Measurements from ENCODE around the gene CBX2. TPM values are rescaled to one million over a fixed set of nuclear protein-coding genes. Genes with fewer than 3 reads are reported as not detected.

Gene CBX2
- total RNA-seq (1 to 10 TPM in 1 of 5 experiments, under 1 TPM in 4; 0.24 to 4.4 (median 0.41) TPM), polyA plus RNA-seq (under 1 TPM in 1 of 2 donors, not detected in 1; 0.41 TPM), total RNA-seq (0.40 reads per million)

- intact Hi-C loops (cut with micrococcal nuclease), result loop anchor here (1.0 to 5.0 kb wide), 4 partner anchors 19 to 34 kb away; partner anchors contain the start of gene CBX8 (in 2 of the 2)
- Mint-ChIP-seq H3K36me3 (peaks cover 0 to 2% (median 0%) of the 10 kb centered on the region in 5 donors), H3K27me3 (peaks cover 72 to 84% (median 77%) of the 10 kb centered on the region in 5 donors), H3K4me1 (peaks cover 10 to 37% (median 24%) of the 10 kb centered on the region in 7 donors), H3K9me3 (peaks cover 0 to 1% (median 0%) of the 10 kb centered on the region in 11 donors), H3K4me3 (peak within 1 kb of the TSS; percentile 80 to 92 (median 86)), H3K27ac (peak within 1 kb of the TSS in 8 of 9 donors; percentile 32 to 89 (median 72))
- ATAC-seq (peak; percentile 95), DNase-seq (peak; percentile 58 to 92 (median 77))
- Histone ChIP-seq H3K27me3 (ENCODE audit: control insufficient read depth in 2 of 2, insufficient read depth in 2 of 2, low read length in 2 of 2) (peaks cover 11 to 26% of the 10 kb centered on the region in 2 donors), H3K4me3 (ENCODE audit: low read length) (peak within 1 kb of the TSS; percentile 28), H3K4me1 (ENCODE audit: control insufficient read depth in 2 of 2, insufficient read depth in 2 of 2, low read length in 2 of 2) (peaks cover 7 to 10% of the 10 kb centered on the region in 2 donors), H3K36me3 (ENCODE audit: control insufficient read depth in 2 of 3, insufficient read depth in 3 of 3, low read length in 3 of 3) (no peaks in the 10 kb centered on the region), H3K9me3 (ENCODE audit: control insufficient read depth in 2 of 3, low read length in 3 of 3) (no peaks in the 10 kb centered on the region), H3K27ac (ENCODE audit: low read depth, low read length) (no peak within 1 kb of the TSS)
- CTCF ChIA-PET, result no interaction called here
- POLR2A ChIA-PET, result interaction anchor here (0.8 to 1.0 kb wide), 3 partner anchors 18 to 62 kb away, joined by 3 to 6 read pairs (median 4); partner anchors contain the start of genes CBX4 and CBX8
These were observed at the start of gene CBX2 for GRCh38 chr17:79777894-79778503. CBX2 (plus strand) TSS chr17:79778148; CDS start chr17:79778236, 88 bp downstream.

GRCh38 chr17:79728169-79728907, 49.6 kb upstream of the CBX2 start:
- DNase-seq (peak; percentile 62 to 91 (median 86)), ATAC-seq (peak; percentile 91)
- Histone ChIP-seq H3K36me3 (ENCODE audit: control insufficient read depth in 2 of 3, insufficient read depth in 3 of 3, low read length in 3 of 3) (no peaks in the 10 kb centered on the region), H3K27me3 (ENCODE audit: control insufficient read depth in 2 of 2, insufficient read depth in 2 of 2, low read length in 2 of 2) (no peaks in the 10 kb centered on the region), H3K4me3 (ENCODE audit: low read length) (peak overlapping the region; percentile 31), H3K27ac (ENCODE audit: low read depth, low read length) (peak overlapping the region; percentile 56), H3K4me1 (ENCODE audit: control insufficient read depth in 2 of 2, insufficient read depth in 2 of 2, low read length in 2 of 2) (peaks cover 4 to 12% of the 10 kb centered on the region in 2 donors), H3K9me3 (ENCODE audit: control insufficient read depth in 2 of 3, low read length in 3 of 3) (no peaks in the 10 kb centered on the region)
- Mint-ChIP-seq H3K27ac (peak overlapping the region; percentile 72 to 92 (median 87)), H3K36me3 (no peaks in the 10 kb centered on the region), H3K4me1 (peaks cover 5 to 38% (median 20%) of the 10 kb centered on the region in 7 donors), H3K9me3 (no peaks in the 10 kb centered on the region), H3K4me3 (peak overlapping the region; percentile 53 to 85 (median 76)), H3K27me3 (no peaks in the 10 kb centered on the region)
- POLR2A ChIA-PET, result no interaction called here
- CTCF ChIA-PET, result interaction anchor here (0.9 to 1.4 kb wide), 2 partner anchors 12 to 13 kb away, joined by 3 read pairs; no protein-coding TSS in a partner anchor
- intact Hi-C loops (cut with micrococcal nuclease), result loop anchor here in 1 of 2 donors (1.0 to 5.0 kb wide), 2 partner anchors 109 to 269 kb away; partner anchors contain the start of gene CBX4

DNA sequence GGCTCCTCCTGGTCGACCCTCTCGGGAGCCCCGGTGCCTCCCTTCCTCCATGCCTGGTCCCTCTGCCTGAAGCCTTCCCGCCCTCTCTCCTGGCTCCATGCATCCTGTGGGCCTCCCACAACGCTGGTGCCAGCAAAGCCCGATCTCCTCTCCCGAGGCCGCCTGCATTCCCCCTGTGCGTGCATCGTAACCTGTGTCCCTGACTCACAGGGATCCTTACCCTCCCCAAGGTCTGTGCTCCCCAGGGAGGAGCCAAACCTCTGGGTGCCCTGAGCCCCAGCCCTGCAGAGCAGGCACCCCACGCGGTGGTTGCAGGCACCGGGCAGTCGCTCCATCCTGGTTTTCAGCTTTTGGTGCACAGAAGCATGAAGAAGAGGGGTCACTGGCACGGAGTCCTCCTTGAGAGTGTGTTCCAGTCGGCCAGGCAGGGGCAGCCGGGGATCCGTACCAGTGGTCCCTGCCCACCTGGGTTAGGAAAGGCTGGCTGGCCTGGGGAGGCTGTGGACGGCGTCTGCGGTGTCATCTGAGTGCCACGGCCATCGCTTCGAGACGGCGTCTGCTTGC, 49.0 kb upstream of the CBX2 start:
- Mint-ChIP-seq H3K36me3 (no peaks in the 10 kb centered on the region), H3K4me3 (peak overlapping the region in 6 of 10 donors; percentile 53 to 85 (median 77)), H3K27ac (peak overlapping the region in 7 of 9 donors; percentile 72 to 91 (median 87)), H3K4me1 (peaks cover 5 to 40% (median 22%) of the 10 kb centered on the region in 7 donors), H3K27me3 (no peaks in the 10 kb centered on the region), H3K9me3 (no peaks in the 10 kb centered on the region)
- ChIA-PET CTCF (interaction anchor here (1.4 kb wide), 1 partner anchor 11 kb away, joined by 3 read pairs; no protein-coding TSS in a partner anchor), POLR2A (no interaction called here)
- Histone ChIP-seq H3K27me3 (ENCODE audit: control insufficient read depth in 2 of 2, insufficient read depth in 2 of 2, low read length in 2 of 2) (no peaks in the 10 kb centered on the region), H3K4me3 (ENCODE audit: low read length) (peak overlapping the region; percentile 31), H3K4me1 (ENCODE audit: control insufficient read depth in 2 of 2, insufficient read depth in 2 of 2, low read length in 2 of 2) (peaks cover 4 to 12% of the 10 kb centered on the region in 2 donors), H3K27ac (ENCODE audit: low read depth, low read length) (no peak overlapping the region), H3K36me3 (ENCODE audit: control insufficient read depth in 2 of 3, insufficient read depth in 3 of 3, low read length in 3 of 3) (no peaks in the 10 kb centered on the region), H3K9me3 (ENCODE audit: control insufficient read depth in 2 of 3, low read length in 3 of 3) (no peaks in the 10 kb centered on the region)
- intact Hi-C loops (cut with micrococcal nuclease), result loop anchor here in 1 of 2 donors (1.0 to 5.0 kb wide), 2 partner anchors 108 to 268 kb away; partner anchors contain the start of gene CBX4
- DNase-seq, result no peak
- no peak for ATAC-seq

DNA sequence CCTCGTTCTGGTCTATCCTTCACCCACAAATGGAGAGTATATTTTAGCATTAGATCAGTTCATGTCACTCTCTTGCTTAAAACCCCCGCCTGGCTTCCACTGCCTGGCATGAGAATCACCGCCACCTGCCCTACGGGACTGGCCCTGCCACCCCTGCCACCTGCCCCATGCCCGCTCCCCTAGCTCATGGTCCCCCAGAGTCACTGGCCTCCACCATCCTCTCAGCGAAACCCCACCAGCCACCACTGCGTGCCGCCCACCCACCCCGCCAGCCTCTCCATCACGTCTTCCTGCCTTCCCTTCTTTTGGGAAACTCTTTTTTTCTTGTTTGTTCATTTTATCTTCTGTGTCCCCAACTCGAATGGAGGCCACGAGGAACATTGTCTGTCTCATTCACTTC, 48.2 kb upstream of the CBX2 start:
- ChIA-PET POLR2A (no interaction called here), CTCF (interaction anchor here (1.4 kb wide), 1 partner anchor 10 kb away, joined by 3 read pairs; no protein-coding TSS in a partner anchor)
- no peak for DNase-seq
- H3K4me3 Mint-ChIP-seq, result peak overlapping the region in 3 of 10 donors; percentile 1 to 60 (median 17)
- Histone ChIP-seq H3K4me3 (ENCODE audit: low read length) (no peak overlapping the region), H3K27me3 (ENCODE audit: control insufficient read depth in 2 of 2, insufficient read depth in 2 of 2, low read length in 2 of 2) (no peaks in the 10 kb centered on the region), H3K9me3 (ENCODE audit: control insufficient read depth in 2 of 3, low read length in 3 of 3) (no peaks in the 10 kb centered on the region), H3K4me1 (ENCODE audit: control insufficient read depth in 2 of 2, insufficient read depth in 2 of 2, low read length in 2 of 2) (peaks cover 4 to 12% of the 10 kb centered on the region in 2 donors), H3K36me3 (ENCODE audit: control insufficient read depth in 2 of 3, insufficient read depth in 3 of 3, low read length in 3 of 3) (no peaks in the 10 kb centered on the region), H3K27ac (ENCODE audit: low read depth, low read length) (no peak overlapping the region)
- peaks cover 5 to 40% (median 22%) of the 10 kb centered on the region in 7 donors for H3K4me1 Mint-ChIP-seq
- H3K9me3 Mint-ChIP-seq, result no peaks in the 10 kb centered on the region
- H3K27ac Mint-ChIP-seq, result peak overlapping the region in 3 of 9 donors; percentile 26 to 77 (median 72)
- ATAC-seq, result no peak
- intact Hi-C loops (cut with micrococcal nuclease), result loop anchor here in 1 of 2 donors (5.0 kb wide), 1 partner anchor 108 kb away; the partner anchor contains the start of gene CBX4
- H3K36me3 Mint-ChIP-seq, result no peaks in the 10 kb centered on the region
- H3K27me3 Mint-ChIP-seq, result no peaks in the 10 kb centered on the region

- Histone ChIP-seq H3K27ac (ENCODE audit: low read depth, low read length) (no peak overlapping the region), H3K4me3 (ENCODE audit: low read length) (no peak overlapping the region), H3K9me3 (ENCODE audit: control insufficient read depth in 2 of 3, low read length in 3 of 3) (no peaks in the 10 kb centered on the region), H3K27me3 (ENCODE audit: control insufficient read depth in 2 of 2, insufficient read depth in 2 of 2, low read length in 2 of 2) (no peaks in the 10 kb centered on the region), H3K4me1 (ENCODE audit: control insufficient read depth in 2 of 2, insufficient read depth in 2 of 2, low read length in 2 of 2) (peaks cover 4 to 12% of the 10 kb centered on the region in 2 donors), H3K36me3 (ENCODE audit: control insufficient read depth in 2 of 3, insufficient read depth in 3 of 3, low read length in 3 of 3) (no peaks in the 10 kb centered on the region)
- ATAC-seq (no peak), DNase-seq (no peak)
- H3K4me3 Mint-ChIP-seq, result no peak overlapping the region
- POLR2A ChIA-PET, result no interaction called here
- H3K27me3 Mint-ChIP-seq, result no peaks in the 10 kb centered on the region
- H3K9me3 Mint-ChIP-seq, result no peaks in the 10 kb centered on the region
- CTCF ChIA-PET, result no interaction called here
- H3K4me1 Mint-ChIP-seq, result peaks cover 5 to 40% (median 22%) of the 10 kb centered on the region in 7 donors
- H3K27ac Mint-ChIP-seq, result no peak overlapping the region
- no peaks in the 10 kb centered on the region for H3K36me3 Mint-ChIP-seq
- intact Hi-C loops (cut with micrococcal nuclease), result no loop called here
These were observed 47.5 kb upstream of the CBX2 start for GRCh38 chr17:79730437-79730768.

DNA sequence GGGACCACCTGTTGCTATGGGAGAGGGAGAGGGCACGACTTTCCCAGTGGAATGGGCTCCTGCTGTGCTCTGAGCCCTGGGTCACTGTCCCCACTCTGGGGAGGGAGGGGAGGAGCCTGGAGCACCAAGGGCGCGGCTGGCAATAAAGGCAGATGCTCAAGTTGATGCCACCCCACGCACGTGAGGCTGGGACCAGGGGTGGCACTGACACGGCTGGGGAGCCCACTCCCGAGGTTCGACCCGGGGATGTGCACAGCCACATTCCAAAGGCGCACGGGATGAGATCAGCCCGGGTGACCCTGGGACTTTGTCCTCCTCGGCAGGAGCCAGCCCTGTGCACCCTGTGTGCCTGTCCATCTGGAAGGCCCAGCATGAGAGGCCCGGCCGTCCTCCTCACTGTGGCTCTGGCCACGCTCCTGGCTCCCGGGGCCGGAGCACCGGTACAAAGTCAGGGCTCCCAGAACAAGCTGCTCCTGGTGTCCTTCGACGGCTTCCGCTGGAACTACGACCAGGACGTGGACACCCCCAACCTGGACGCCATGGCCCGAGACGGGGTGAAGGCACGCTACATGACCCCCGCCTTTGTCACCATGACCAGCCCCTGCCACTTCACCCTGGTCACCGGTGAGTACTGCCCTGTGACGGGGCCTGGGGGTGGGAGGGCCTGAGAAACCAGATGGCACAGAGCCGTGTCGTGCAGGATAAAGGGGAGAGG, 47.0 kb upstream of the CBX2 start, which contains the start of gene ENPP7:
ENPP7 (plus strand) TSS at position 175 of the 715 bp plus-strand sequence; CDS start at position 372, 197 bp downstream.
- no peak for DNase-seq

More for the DNA sequence above, 47.0 kb upstream of the CBX2 start, which contains the start of gene ENPP7:
- intact Hi-C loops (cut with micrococcal nuclease), result no loop called here
- no peak for ATAC-seq
- Mint-ChIP-seq H3K9me3 (no peaks in the 10 kb centered on the region), H3K36me3 (no peaks in the 10 kb centered on the region), H3K4me3 (peak within 1 kb of the TSS in 2 of 10 donors; percentile 25 to 60), H3K27me3 (no peaks in the 10 kb centered on the region), H3K27ac (peak within 1 kb of the TSS in 3 of 9 donors; percentile 26 to 77 (median 72)), H3K4me1 (peaks cover 5 to 40% (median 22%) of the 10 kb centered on the region in 7 donors)
- no peaks in the 10 kb centered on the region for H3K27me3 ChIP-seq (ENCODE audit: control insufficient read depth in 2 of 2, insufficient read depth in 2 of 2, low read length in 2 of 2)
- no peak within 1 kb of the TSS for H3K4me3 ChIP-seq (ENCODE audit: low read length)
- H3K9me3 ChIP-seq (ENCODE audit: control insufficient read depth in 2 of 3, low read length in 3 of 3), result no peaks in the 10 kb centered on the region
- no peak within 1 kb of the TSS for H3K27ac ChIP-seq (ENCODE audit: low read depth, low read length)
- no peaks in the 10 kb centered on the region for H3K36me3 ChIP-seq (ENCODE audit: control insufficient read depth in 2 of 3, insufficient read depth in 3 of 3, low read length in 3 of 3)
- H3K4me1 ChIP-seq (ENCODE audit: control insufficient read depth in 2 of 2, insufficient read depth in 2 of 2, low read length in 2 of 2), result peaks cover 4 to 12% of the 10 kb centered on the region in 2 donors
- ChIA-PET CTCF (no interaction called here), POLR2A (no interaction called here)
